OCI-LY3 (cell line): Measurements from ENCODE around the gene COL4A3.

Experiments
- EZH2phosphoT487 ChIP-seq: fragments of 200-600 bp; shearing (Covaris generic); IDR thresholded peaks from 2 replicates; pipeline ENCODE4 v1.6.1; 2018; ENCODE audit warnings: antibody characterized with exemption, mixed run types, low read depth
- TF ChIP-seq, protein P1 (sequence below): fragments of 200-600, 300-600 bp; sonication (generic); IDR thresholded peaks from 2 replicates; pipeline ENCODE4 v1.5.1; 2014; ENCODE audit warnings: antibody characterized with exemption, low read length, low read depth

DNA sequence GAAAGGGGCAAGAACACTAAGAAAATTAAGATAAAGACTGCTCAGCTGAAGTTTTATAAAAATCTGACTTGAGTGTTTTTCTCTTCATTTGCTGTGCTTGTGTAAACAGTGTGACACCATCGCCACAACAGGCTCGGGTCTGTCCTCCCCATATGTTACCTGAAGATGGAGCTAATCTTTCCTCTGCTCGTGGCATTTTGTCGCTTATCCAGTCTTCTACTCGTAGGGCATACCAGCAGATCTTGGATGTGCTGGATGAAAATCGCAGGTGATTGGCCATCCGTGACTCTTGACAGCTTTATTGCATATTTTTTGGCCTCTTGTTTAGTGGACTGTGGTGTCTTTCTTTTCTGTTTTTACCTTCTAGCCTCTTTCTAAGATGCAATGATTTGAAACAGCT, 182.7 kb downstream of the COL4A3 start:
- TF ChIP-seq, protein P1, sequence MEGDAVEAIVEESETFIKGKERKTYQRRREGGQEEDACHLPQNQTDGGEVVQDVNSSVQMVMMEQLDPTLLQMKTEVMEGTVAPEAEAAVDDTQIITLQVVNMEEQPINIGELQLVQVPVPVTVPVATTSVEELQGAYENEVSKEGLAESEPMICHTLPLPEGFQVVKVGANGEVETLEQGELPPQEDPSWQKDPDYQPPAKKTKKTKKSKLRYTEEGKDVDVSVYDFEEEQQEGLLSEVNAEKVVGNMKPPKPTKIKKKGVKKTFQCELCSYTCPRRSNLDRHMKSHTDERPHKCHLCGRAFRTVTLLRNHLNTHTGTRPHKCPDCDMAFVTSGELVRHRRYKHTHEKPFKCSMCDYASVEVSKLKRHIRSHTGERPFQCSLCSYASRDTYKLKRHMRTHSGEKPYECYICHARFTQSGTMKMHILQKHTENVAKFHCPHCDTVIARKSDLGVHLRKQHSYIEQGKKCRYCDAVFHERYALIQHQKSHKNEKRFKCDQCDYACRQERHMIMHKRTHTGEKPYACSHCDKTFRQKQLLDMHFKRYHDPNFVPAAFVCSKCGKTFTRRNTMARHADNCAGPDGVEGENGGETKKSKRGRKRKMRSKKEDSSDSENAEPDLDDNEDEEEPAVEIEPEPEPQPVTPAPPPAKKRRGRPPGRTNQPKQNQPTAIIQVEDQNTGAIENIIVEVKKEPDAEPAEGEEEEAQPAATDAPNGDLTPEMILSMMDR: no peak
- TF ChIP-seq EZH2phosphoT487: no peak
